ENCODE data around the gene APOA4. TPM values are rescaled to one million over a fixed set of nuclear protein-coding genes. Genes with fewer than 3 reads are reported as not detected.

Gene APOA4
- total RNA-seq, 1 experiment from 2014 or later: not detected

GRCh38 chr11:116790167-116791001, 32.7 kb downstream of the APOA4 start:
- intact Hi-C loops (cut with micrococcal nuclease): loop anchor here (1.0 to 5.0 kb wide), 3 partner anchors 46 to 437 kb away; no protein-coding TSS in a partner anchor
- Histone ChIP-seq H3K36me3 (ENCODE audit: control insufficient read depth in 1 of 2, insufficient read depth in 2 of 2, low read length in 2 of 2) (peaks cover 5 to 11% of the 10 kb centered on the region in 2 experiments; a peak in 3 of 4 replicates), H3K4me2 (ENCODE audit: low read length) (no peak overlapping the region), H2AFZ (ENCODE audit: low read depth, low read length, poor library complexity, severe bottlenecking) (no peak overlapping the region), H3K4me1 (ENCODE audit: control insufficient read depth in 1 of 2, insufficient read depth in 2 of 2, low read length in 2 of 2) (peaks cover 12 to 38% of the 10 kb centered on the region in 2 experiments), H4K20me1 (ENCODE audit: insufficient read depth) (no peaks in the 10 kb centered on the region), H3K9me2 (ENCODE audit: insufficient read depth) (no peaks in the 10 kb centered on the region), H3K27ac (ENCODE audit: low read depth, low read length) (no peak overlapping the region), H3K9me3 (ENCODE audit: control insufficient read depth in 1 of 2, insufficient read depth in 1 of 2, low read depth in 1 of 2, low read length in 2 of 2) (no peaks in the 10 kb centered on the region), H3K79me2 (ENCODE audit: insufficient read depth, low read length) (peaks cover 19% of the 10 kb centered on the region), H3K9ac (ENCODE audit: low read length) (no peak overlapping the region), H3K27me3 (ENCODE audit: insufficient read depth, low read length) (no peaks in the 10 kb centered on the region), H3K4me3 (replicated peaks in 1 of 2; ENCODE audit: low read depth in 1 of 2, low read length in 2 of 2) (no peak overlapping the region)
- no peak for DNase-seq (ENCODE audit: low read depth, low spot score)
- ATAC-seq: no peak
- TF ChIP-seq EZH2 (IDR thresholded peaks at IDR 0.05) (no peak), SP1 (IDR thresholded peaks at IDR 0.05; ENCODE audit: low read depth) (no peak), POLR2AphosphoS5 (IDR thresholded peaks at IDR 0.05; ENCODE audit: low read depth, low read length) (no peak), CEBPB (IDR thresholded peaks at IDR 0.05; ENCODE audit: low read depth) (no peak), EGR1 (IDR thresholded peaks at IDR 0.05; ENCODE audit: low read depth) (no peak), CBX3 (IDR thresholded peaks at IDR 0.05; ENCODE audit: low read depth) (no peak), POLR2A (IDR thresholded peaks at IDR 0.05; ENCODE audit: borderline replicate concordance, extremely low read depth, insufficient read depth, insufficient read length) (no peak), ELF1 (IDR thresholded peaks at IDR 0.05; ENCODE audit: borderline replicate concordance, low read depth) (no peak), FOSL1 (IDR thresholded peaks at IDR 0.05; ENCODE audit: low read depth) (no peak), MAX (IDR thresholded peaks at IDR 0.05) (no peak), EZH2phosphoT487 (IDR thresholded peaks at IDR 0.05; ENCODE audit: borderline replicate concordance) (no peak), ZFX (IDR thresholded peaks at IDR 0.05) (no peak), ZBTB33 (IDR thresholded peaks at IDR 0.05; ENCODE audit: extremely low read depth, insufficient replicate concordance, low read length) (no peak), JUND (IDR thresholded peaks at IDR 0.05) (no peak), SRF (IDR thresholded peaks at IDR 0.05; ENCODE audit: low read depth) (no peak), ZNF274 (IDR thresholded peaks at IDR 0.05; ENCODE audit: low read depth, low read length) (no peak)
- TF ChIP-seq, protein P1, sequence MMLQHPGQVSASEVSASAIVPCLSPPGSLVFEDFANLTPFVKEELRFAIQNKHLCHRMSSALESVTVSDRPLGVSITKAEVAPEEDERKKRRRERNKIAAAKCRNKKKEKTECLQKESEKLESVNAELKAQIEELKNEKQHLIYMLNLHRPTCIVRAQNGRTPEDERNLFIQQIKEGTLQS (IDR thresholded peaks at IDR 0.05): no peak
- no TSS peak for BruUV-seq (replicated peaks)
- ChIA-PET RAD21 (ENCODE audit: low non-redundant PET in 1 of 2, low total read pairs in 2 of 2, uncharacterized antibody in 2 of 2, unreplicated experiment in 2 of 2) (interaction anchor here (0.8 to 1.1 kb wide), 4 partner anchors 45 to 436 kb away, joined by 3 to 14 read pairs (median 6); no protein-coding TSS in a partner anchor), CTCF (interaction anchor here (0.7 to 2.9 kb wide), 20 partner anchors 8 to 436 kb away, joined by 3 to 58 read pairs (median 4); partner anchors contain the start of genes APOA1 and PAFAH1B2), POLR2A (no interaction called here)
